HepG2 (cell line): ENCODE data around the gene FETUB. TPM values are rescaled to one million over a fixed set of nuclear protein-coding genes. Genes with fewer than 3 reads are reported as not detected.

ENCODE experiments used
- IKZF4 ChIP-seq: sonication (generic); formaldehyde crosslinking; IDR thresholded peaks from 2 replicates; pipeline ENCODE4 v1.5.1; 2020; ENCODE audit warnings: borderline replicate concordance, mild to moderate bottlenecking, low read depth, missing genetic modification reagents; ENCODE audit errors: not compliant biosample characterization
- RERE ChIP-seq: IDR thresholded peaks from 2 replicates; pipeline ENCODE4 v1.6.1; 2016; ENCODE audit warnings: low read depth, missing genetic modification reagents, missing compliant biosample characterization
- SMAD3 ChIP-seq: sonication (generic); formaldehyde crosslinking; IDR thresholded peaks from 2 replicates; pipeline ENCODE4 v1.4.0; 2020; ENCODE audit warnings: missing genetic modification reagents
- SUZ12 ChIP-seq: fragments of 150-350 bp; IDR thresholded peaks from 2 replicates; pipeline ENCODE4 v1.6.1; 2014; ENCODE audit warnings: low read depth, low read length
- XBP1 ChIP-seq: sonication (generic); formaldehyde crosslinking; IDR thresholded peaks from 2 replicates; pipeline ENCODE4 v1.5.0; 2020; ENCODE audit warnings: missing genetic modification reagents
- ZKSCAN8 ChIP-seq: IDR thresholded peaks from 2 replicates; pipeline ENCODE4 v1.6.1; 2016; ENCODE audit warnings: borderline replicate concordance, missing genetic modification reagents, missing compliant biosample characterization
- ZNF329 ChIP-seq: sonication (generic); formaldehyde crosslinking; IDR thresholded peaks from 2 replicates; pipeline ENCODE4 v1.9.0; 2021; ENCODE audit warnings: low read depth, mild to moderate bottlenecking, missing genetic modification reagents
- polyA plus RNA-seq, 8 experiments: library from polyadenylated mRNA; depleted of rRNA in 3 of 8; stranded (reverse) in 7 of 8; unstranded in 1 of 8; fragments of >200 nt; fragmentation: Illumina TruSeq in 4 of 8; extraction: Trizol in 4 of 8; gene quantifications; 2 replicates each; pipeline versions ENCODE4 v1.2.1 to v1.2.3, GENCODE V29; 2011 to 2016; ENCODE audit warnings: low read depth in 4 of 8, missing spikeins in 1 of 8, mixed read lengths in 1 of 8; ENCODE audit not compliant: insufficient read depth in 1 of 8
- total RNA-seq, 5 experiments: library from RNA; depleted of rRNA; stranded (reverse); fragments of >200 nt; fragmentation: Illumina TruSeq; extraction: Trizol; gene quantifications; 2 replicates each; pipeline ENCODE4 v1.2.3, GENCODE V29; 2016; ENCODE audit warnings: low read depth in 1 of 5
- TF ChIP-seq, protein P1 (sequence below): sonication (generic); formaldehyde crosslinking; IDR thresholded peaks from 2 replicates; pipeline ENCODE4 v1.4.0; 2020; ENCODE audit warnings: missing genetic modification reagents, borderline replicate concordance

FETUB gene
- total and polyA plus RNA-seq, 2 of the 13 experiments (the other 11 are each of a cell fraction or from before 2014, with no cell fraction given) = 2.1 to 4.4 TPM

DNA sequence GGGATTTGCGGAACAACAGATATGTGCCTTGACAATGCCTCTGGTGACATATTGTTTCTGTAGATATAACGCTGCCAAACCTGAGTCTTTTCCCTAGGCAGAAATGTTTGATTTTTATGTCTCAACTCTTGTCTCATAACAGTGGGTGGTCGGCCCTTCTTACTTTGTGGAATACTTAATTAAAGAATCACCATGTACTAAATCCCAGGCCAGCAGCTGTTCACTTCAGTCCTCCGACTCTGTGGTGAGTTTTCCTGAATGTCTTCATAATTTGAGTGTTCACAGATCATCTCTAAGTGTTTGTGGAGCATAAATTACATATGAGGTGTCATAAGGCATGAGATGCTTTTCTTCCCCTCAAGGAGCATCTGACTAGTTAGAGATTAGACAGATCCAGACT is 5.9 kb downstream of the FETUB start (continued):
- TF ChIP-seq RERE (CRISPR knock-in tag) (no peak), ZKSCAN8 (no peak), ZNF329 (CRISPR knock-in tag) (no peak), SUZ12 (no peak), SMAD3 (no peak), IKZF4 (CRISPR knock-in tag) (no peak), XBP1 (CRISPR knock-in tag) (no peak)
- TF ChIP-seq, protein P1, sequence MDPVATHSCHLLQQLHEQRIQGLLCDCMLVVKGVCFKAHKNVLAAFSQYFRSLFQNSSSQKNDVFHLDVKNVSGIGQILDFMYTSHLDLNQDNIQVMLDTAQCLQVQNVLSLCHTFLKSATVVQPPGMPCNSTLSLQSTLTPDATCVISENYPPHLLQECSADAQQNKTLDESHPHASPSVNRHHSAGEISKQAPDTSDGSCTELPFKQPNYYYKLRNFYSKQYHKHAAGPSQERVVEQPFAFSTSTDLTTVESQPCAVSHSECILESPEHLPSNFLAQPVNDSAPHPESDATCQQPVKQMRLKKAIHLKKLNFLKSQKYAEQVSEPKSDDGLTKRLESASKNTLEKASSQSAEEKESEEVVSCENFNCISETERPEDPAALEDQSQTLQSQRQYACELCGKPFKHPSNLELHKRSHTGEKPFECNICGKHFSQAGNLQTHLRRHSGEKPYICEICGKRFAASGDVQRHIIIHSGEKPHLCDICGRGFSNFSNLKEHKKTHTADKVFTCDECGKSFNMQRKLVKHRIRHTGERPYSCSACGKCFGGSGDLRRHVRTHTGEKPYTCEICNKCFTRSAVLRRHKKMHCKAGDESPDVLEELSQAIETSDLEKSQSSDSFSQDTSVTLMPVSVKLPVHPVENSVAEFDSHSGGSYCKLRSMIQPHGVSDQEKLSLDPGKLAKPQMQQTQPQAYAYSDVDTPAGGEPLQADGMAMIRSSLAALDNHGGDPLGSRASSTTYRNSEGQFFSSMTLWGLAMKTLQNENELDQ (CRISPR knock-in tag) = no peak
